H9 (cell line): ENCODE data around the gene AP2A2. TPM values are rescaled to one million over a fixed set of nuclear protein-coding genes. Genes with fewer than 3 reads are reported as not detected.

Source experiments
- DNase-seq: peaks from one replicate; pipeline ENCODE4 v3.0.0-alpha.2; 2017
- H2AFZ ChIP-seq: one replicate; pipeline ENCODE4 v1.6.1; 2013; ENCODE audit warnings: mild to moderate bottlenecking, low read length, control low read depth, moderate library complexity
- H2AK5ac ChIP-seq: 2 replicates; pipeline ENCODE4 v1.6.1; 2013; ENCODE audit warnings: low read length, control low read depth, mixed read lengths; ENCODE audit not compliant: insufficient read length
- H2BK120ac ChIP-seq: one replicate; pipeline ENCODE4 v1.6.1; 2013; ENCODE audit warnings: low read depth, mild to moderate bottlenecking, low read length, control low read depth, inconsistent platforms; ENCODE audit not compliant: poor library complexity, severe bottlenecking
- H2BK12ac ChIP-seq: 2 replicates; pipeline ENCODE4 v1.6.1; 2013; ENCODE audit warnings: low read length, control low read depth, mixed read lengths, low read depth; ENCODE audit not compliant: insufficient read length
- H2BK15ac ChIP-seq: 2 replicates; pipeline ENCODE4 v1.6.1; 2013; ENCODE audit warnings: low read depth, low read length, control low read depth
- H2BK20ac ChIP-seq: one replicate; pipeline ENCODE4 v1.6.1; 2013; ENCODE audit warnings: low read depth, mild to moderate bottlenecking, low read length, control low read depth, inconsistent platforms; ENCODE audit not compliant: poor library complexity, severe bottlenecking
- H2BK5ac ChIP-seq: 2 replicates; pipeline ENCODE4 v1.6.1; 2013; ENCODE audit warnings: low read length, control low read depth, mixed read lengths; ENCODE audit not compliant: insufficient read length
- H3K14ac ChIP-seq: 2 replicates; pipeline ENCODE4 v1.6.1; 2013; ENCODE audit warnings: low read length, control low read depth; ENCODE audit not compliant: insufficient read depth
- H3K18ac ChIP-seq: 2 replicates; pipeline ENCODE4 v1.6.1; 2013; ENCODE audit warnings: low read depth, mild to moderate bottlenecking, mixed read lengths, low read length, control low read depth; ENCODE audit not compliant: insufficient read length
- H3K23ac ChIP-seq: 2 replicates; pipeline ENCODE4 v1.6.1; 2013; ENCODE audit warnings: low read length, control low read depth, mixed read lengths, low read depth; ENCODE audit not compliant: insufficient read length
- H3K23me2 ChIP-seq: 2 replicates; pipeline ENCODE4 v1.6.1; 2013; ENCODE audit warnings: low read depth, mild to moderate bottlenecking, mixed read lengths, low read length, control low read depth; ENCODE audit not compliant: insufficient read length, poor library complexity, severe bottlenecking
- H3K27ac ChIP-seq: 2 replicates; pipeline ENCODE4 v1.5.1; 2013; ENCODE audit warnings: low read length, control low read depth, mixed read lengths, low read depth; ENCODE audit not compliant: insufficient read length
- H3K27me3 ChIP-seq: 2 replicates; pipeline ENCODE4 v1.6.1; 2013; ENCODE audit warnings: low read length, control low read depth, inconsistent platforms; ENCODE audit not compliant: insufficient read depth
- H3K4ac ChIP-seq: 2 replicates; pipeline ENCODE4 v1.6.1; 2013; ENCODE audit warnings: low read depth, mild to moderate bottlenecking, control low read depth, inconsistent platforms, low read length, moderate library complexity
- H3K4me1 ChIP-seq: 2 replicates; pipeline ENCODE4 v1.6.1; 2013; ENCODE audit warnings: low read length, control low read depth, inconsistent platforms; ENCODE audit not compliant: insufficient read depth
- H3K4me2 ChIP-seq: 2 replicates; pipeline ENCODE4 v1.6.1; 2013; ENCODE audit warnings: low read length, control low read depth, mixed read lengths; ENCODE audit not compliant: insufficient read length, insufficient read depth
- H3K56ac ChIP-seq: 2 replicates; pipeline ENCODE4 v1.6.1; 2013; ENCODE audit warnings: low read depth, mild to moderate bottlenecking, mixed read lengths, low read length, control low read depth; ENCODE audit not compliant: insufficient read length
- H3K79me1 ChIP-seq: 2 replicates; pipeline ENCODE4 v1.6.1; 2013; ENCODE audit warnings: low read depth, mild to moderate bottlenecking, moderate library complexity, low read length, control low read depth, inconsistent platforms; ENCODE audit not compliant: insufficient read depth, poor library complexity, severe bottlenecking
- H3K79me2 ChIP-seq: 2 replicates; pipeline ENCODE4 v1.6.1; 2013; ENCODE audit warnings: low read length, control low read depth, inconsistent platforms; ENCODE audit not compliant: insufficient read depth
- H3K9ac ChIP-seq: 2 replicates; pipeline ENCODE4 v1.6.1; 2013; ENCODE audit warnings: low read length, control low read depth, mixed read lengths; ENCODE audit not compliant: insufficient read length; ENCODE audit errors: extremely low read depth
- H3K9me3 ChIP-seq: one replicate; pipeline ENCODE4 v1.6.1; 2013; ENCODE audit warnings: low read depth, low read length, inconsistent platforms; ENCODE audit not compliant: control insufficient read depth
- H3T11ph ChIP-seq: one replicate; pipeline ENCODE4 v1.6.1; 2013; ENCODE audit warnings: mild to moderate bottlenecking, low read length, control low read depth, inconsistent platforms
- H4K20me1 ChIP-seq: one replicate; pipeline ENCODE4 v1.6.1; 2013; ENCODE audit not compliant: control insufficient read depth, insufficient read length, insufficient read depth
- H4K5ac ChIP-seq: 2 replicates; pipeline ENCODE4 v1.6.1; 2013; ENCODE audit warnings: low read depth, mild to moderate bottlenecking, mixed read lengths, low read length, control low read depth; ENCODE audit not compliant: insufficient read length
- H4K8ac ChIP-seq: replicated peaks from 2 replicates; pipeline ENCODE4 v1.6.1; 2013; ENCODE audit warnings: low read length, control low read depth, mixed read lengths, low read depth; ENCODE audit not compliant: insufficient read length
- H4K91ac ChIP-seq: 2 replicates; pipeline ENCODE4 v1.6.1; 2013; ENCODE audit warnings: low read depth, mild to moderate bottlenecking, moderate library complexity, mixed read lengths, low read length, control low read depth; ENCODE audit not compliant: insufficient read length
- H3K27ac Mint-ChIP-seq, 3 experiments: 2 replicates in 2 of 3; 3 replicates in 1 of 3; pipeline ENCODE4 v1.8.0; 2020 to 2021; ENCODE audit warnings: mixed read lengths in 3 of 3, mild to moderate bottlenecking in 1 of 3, moderate library complexity in 1 of 3
- H3K27me3 Mint-ChIP-seq: 2 replicates; pipeline ENCODE4 v1.8.0; 2021; ENCODE audit warnings: low read depth, mild to moderate bottlenecking, moderate library complexity, mixed read lengths
- H3K36me3 Mint-ChIP-seq, 3 experiments: 2 replicates in 2 of 3; 3 replicates in 1 of 3; pipeline ENCODE4 v1.8.0; 2020 to 2021; ENCODE audit warnings: low read depth in 3 of 3, mixed read lengths in 3 of 3; ENCODE audit not compliant: insufficient read depth in 1 of 3
- H3K4me1 Mint-ChIP-seq, 2 experiments: 2 replicates each; pipeline ENCODE4 v1.8.0; 2020; ENCODE audit warnings: mixed read lengths in 2 of 2
- H3K4me3 Mint-ChIP-seq, 2 experiments: 2 replicates in 1 of 2; 3 replicates in 1 of 2; pipeline ENCODE4 v1.8.0; 2020 to 2021; ENCODE audit warnings: mild to moderate bottlenecking in 2 of 2, mixed read lengths in 2 of 2, moderate library complexity in 1 of 2
- H3K9me3 Mint-ChIP-seq, 2 experiments: 2 replicates in 1 of 2; 3 replicates in 1 of 2; pipeline ENCODE4 v1.8.0; 2020; ENCODE audit warnings: mild to moderate bottlenecking in 2 of 2, mixed read lengths in 2 of 2, moderate library complexity in 1 of 2
- CTCF ChIP-seq: fragments of 200-600 bp; sonication (generic); conservative IDR thresholded peaks from 3 replicates; pipeline ENCODE4 v1.8.0; 2021; ENCODE audit warnings: antibody characterized with exemption, mild to moderate bottlenecking
- WGBS: extraction: QIAGEN DNeasy Blood & Tissue Kit; methylation state at CpG from one replicate; pipeline ENCODE4 v1.1.7; 2013; ENCODE audit warnings: missing lambda C conversion rate, low lambda C conversion rate, mixed read lengths; ENCODE audit not compliant: insufficient read length; ENCODE audit errors: extremely low coverage; 5-methylcytosine and 5-hydroxymethylcytosine counted together
- total RNA-seq: library from RNA; stranded (reverse); gene quantifications from 2 replicates; pipeline ENCODE4 v1.2.1, GENCODE V29; 2021

Gene AP2A2
- total RNA-seq, 1 experiment from 2014 or later, result 53.7 TPM

- Histone ChIP-seq H3K9me3 (no peaks in the 10 kb centered on the region), H2BK15ac (no peak overlapping the region), H3K18ac (no peak overlapping the region), H3K4me1 (no peaks in the 10 kb centered on the region), H3T11ph (no peak overlapping the region), H3K14ac (no peak overlapping the region), H3K56ac (no peak overlapping the region), H3K23me2 (no peaks in the 10 kb centered on the region), H2BK20ac (no peak overlapping the region), H3K79me2 (no peaks in the 10 kb centered on the region), H2BK5ac (no peak overlapping the region), H3K79me1 (no peaks in the 10 kb centered on the region), H3K9ac (no peak overlapping the region), H3K27me3 (no peaks in the 10 kb centered on the region), H3K4me2 (no peak overlapping the region), H2BK12ac (no peak overlapping the region), H3K23ac (no peak overlapping the region), H3K4ac (no peak overlapping the region), H2AK5ac (no peak overlapping the region), H4K91ac (no peak overlapping the region), H2BK120ac (no peak overlapping the region), H2AFZ (no peak overlapping the region), H4K20me1 (no peaks in the 10 kb centered on the region), H3K27ac (no peak overlapping the region), H4K5ac (no peak overlapping the region), H4K8ac (no peak overlapping the region)
- Mint-ChIP-seq H3K27ac (no peak overlapping the region), H3K4me1 (no peaks in the 10 kb centered on the region), H3K4me3 (no peak overlapping the region), H3K9me3 (peaks cover 0 to 6% of the 10 kb centered on the region in 2 experiments; a peak in 2 of 5 replicates), H3K36me3 (no peaks in the 10 kb centered on the region), H3K27me3 (no peaks in the 10 kb centered on the region)
- no peak; the same call in 2 of the 3 replicates for TF ChIP-seq CTCF
- no peak for DNase-seq
- no CpG with 5 or more reads among the region's 16 CpGs for WGBS
Measured at GRCh38 chr11:1029654-1030053, 104.0 kb downstream of the AP2A2 start.
